KBM-7 (cell line): Measurements from ENCODE around the gene TMPRSS7.

Experiments used
- DNase-seq: peaks from one replicate; pipeline ENCODE4 v3.0.0-alpha.2; 2015
- in situ Hi-C: fragments of 300-500 bp; cut with MboI; formaldehyde crosslinking; loops from 2 replicates; pipeline ENCODE4 v1.14.3; 2020; ENCODE audit warnings: low sequenced_read_pairs, low pct_unique_long_range_greater_than_20kb, mixed read lengths

The TMPRSS7 gene

DNA sequence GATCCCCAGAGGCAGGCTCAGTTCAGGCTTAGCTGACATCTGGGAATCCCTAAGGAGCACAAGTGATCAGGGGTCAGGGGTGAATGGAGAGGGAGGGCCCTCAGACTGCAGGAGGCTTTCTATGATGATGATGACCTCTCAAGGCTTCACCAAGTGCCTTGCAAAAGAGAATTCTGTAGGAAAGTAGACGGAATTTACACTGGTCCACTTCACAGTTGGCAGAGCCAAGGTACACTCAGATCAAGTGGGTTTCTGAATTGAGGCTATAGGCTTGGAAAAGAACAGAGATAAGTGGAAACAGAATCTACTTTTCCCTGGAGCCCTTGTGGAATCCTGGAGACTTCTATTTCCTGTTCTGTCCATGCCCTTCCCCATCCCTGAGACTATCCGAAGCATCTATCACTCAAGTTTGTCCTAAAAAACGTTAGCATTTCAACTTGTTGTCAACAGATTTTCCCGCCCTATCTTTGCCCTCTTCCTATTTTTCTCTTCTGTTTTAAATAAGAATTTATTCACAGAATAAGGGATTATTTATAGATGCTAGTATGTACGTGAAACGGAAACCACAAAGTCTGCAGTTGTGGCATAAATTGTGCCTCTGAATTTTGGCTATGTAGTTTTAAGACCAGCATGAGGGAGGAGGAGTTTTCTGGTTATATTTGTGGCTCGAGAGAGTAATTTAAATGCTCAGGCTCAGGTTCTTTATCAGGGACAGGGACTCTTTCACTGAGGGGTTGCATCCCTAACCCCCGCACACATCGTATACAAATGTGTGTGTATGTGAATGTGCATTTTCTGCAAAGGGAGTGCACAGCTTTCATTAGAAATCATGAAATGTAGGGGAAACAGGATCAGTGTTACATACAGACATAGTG lies 85.7 kb downstream of the TMPRSS7 start:
- in situ Hi-C loops: no loop called here
- peak; percentile 41 for DNase-seq

DNA sequence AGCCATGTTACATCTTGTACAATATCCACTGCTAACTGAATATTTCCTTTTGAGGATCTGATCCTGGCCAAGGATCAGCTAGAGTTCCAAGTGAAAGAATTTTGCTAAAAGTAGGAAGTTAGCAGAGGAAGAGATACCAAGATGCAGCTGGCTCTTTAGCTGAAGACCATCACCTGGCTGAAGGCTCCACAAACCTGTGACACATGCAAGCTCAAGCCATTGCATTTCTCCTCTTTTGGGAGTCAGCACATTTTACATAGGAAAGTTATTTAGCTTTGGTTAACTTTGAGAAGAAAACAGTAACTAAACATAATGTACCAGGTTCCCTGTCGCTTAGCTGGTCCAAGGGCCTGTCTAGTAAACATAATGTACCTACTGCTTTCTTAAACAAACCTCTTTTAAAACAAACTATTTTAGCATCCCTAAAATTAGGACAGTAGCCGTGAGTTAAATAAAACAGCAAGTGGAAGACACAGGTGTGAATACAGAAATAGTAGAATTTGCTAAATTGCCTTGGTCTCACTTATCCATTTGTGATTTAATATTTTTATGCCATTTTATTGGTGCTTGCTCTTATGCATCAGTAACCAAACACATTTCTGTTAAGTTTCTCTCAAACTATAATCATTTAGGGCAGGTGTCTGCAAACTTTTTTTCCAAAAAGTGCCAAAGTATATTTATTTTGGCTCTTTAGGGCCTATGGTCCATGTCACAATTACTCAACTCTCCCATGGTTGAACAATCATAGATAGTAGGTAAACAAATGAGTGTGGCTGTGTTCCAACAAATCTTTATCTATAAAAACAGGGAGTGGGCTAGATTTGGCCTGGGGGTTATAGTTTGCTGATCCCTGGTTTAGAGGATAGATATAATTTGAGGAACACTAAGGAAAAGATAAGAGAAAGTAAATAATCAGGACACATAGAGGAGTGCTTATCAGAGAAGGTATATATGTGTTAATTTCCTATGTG lies 87.3 kb downstream of the TMPRSS7 start:
- in situ Hi-C loops: no loop called here
- DNase-seq: no peak

GRCh38 chr3:112122870-112123269 lies 88.3 kb downstream of the TMPRSS7 start:
- in situ Hi-C loops: no loop called here

GRCh38 chr3:112123548-112123947 lies 89.0 kb downstream of the TMPRSS7 start:
- no peak for DNase-seq
- in situ Hi-C loops: no loop called here

More at GRCh38 chr3:112122870-112123269, 88.3 kb downstream of the TMPRSS7 start:
- DNase-seq: no peak

DNA sequence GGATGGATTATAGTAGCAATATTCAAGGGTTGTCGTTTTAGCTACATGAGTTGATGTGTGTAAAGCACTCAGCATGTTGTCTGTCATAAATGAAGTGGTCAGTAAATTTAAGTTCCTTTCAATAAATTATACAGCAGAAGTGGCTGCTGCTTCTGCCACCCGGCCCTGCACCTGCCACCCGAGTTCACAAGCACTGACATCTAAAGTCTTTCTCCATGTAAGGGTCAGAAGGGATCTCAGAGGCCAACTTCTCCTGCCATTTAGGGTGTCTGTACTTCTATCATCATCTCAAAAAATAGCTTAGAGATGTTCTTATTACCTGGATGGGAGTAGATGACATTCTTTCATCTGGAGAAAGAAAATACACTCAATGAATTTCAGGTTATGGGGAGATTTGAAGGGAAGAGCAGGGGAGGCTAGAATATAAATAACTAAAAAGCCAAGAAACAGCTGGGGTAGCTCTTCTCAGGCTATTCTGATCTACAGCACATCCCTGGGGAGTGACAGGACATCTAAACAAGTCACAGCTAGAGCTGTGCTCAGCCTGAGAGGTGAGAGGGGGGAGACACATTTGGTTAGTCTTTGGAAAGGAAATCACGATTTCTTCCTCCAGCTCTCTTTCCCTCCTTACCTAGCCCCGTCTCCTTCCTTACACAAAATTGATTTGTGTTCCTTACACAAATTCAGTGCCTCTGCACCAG lies 90.5 kb downstream of the TMPRSS7 start:
- no peak for DNase-seq
- in situ Hi-C loops: loop anchor here (25.0 kb wide), 1 partner anchor 387 kb away; no protein-coding TSS in a partner anchor

DNA sequence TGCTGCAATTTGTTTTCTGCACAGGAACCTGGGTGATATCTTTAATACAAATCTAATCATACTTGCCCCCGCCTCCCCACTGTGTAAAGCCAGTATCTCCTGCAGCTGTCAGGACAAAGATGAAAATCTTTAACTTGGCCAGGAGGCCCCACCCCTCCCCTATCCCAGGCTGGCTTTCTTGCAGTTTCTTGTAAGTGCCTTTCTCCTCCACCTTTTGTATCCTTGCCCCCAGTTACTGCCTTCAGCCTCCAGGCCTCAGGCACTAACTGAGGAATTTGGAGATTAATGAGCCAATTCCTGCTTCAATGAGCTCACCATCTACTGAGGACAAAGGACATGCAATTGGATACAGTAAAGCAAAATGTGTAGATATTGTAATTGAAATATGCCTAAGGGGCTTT lies 92.0 kb downstream of the TMPRSS7 start:
- no peak for DNase-seq
- in situ Hi-C loops: loop anchor here (25.0 kb wide), 1 partner anchor 386 kb away; no protein-coding TSS in a partner anchor

DNA sequence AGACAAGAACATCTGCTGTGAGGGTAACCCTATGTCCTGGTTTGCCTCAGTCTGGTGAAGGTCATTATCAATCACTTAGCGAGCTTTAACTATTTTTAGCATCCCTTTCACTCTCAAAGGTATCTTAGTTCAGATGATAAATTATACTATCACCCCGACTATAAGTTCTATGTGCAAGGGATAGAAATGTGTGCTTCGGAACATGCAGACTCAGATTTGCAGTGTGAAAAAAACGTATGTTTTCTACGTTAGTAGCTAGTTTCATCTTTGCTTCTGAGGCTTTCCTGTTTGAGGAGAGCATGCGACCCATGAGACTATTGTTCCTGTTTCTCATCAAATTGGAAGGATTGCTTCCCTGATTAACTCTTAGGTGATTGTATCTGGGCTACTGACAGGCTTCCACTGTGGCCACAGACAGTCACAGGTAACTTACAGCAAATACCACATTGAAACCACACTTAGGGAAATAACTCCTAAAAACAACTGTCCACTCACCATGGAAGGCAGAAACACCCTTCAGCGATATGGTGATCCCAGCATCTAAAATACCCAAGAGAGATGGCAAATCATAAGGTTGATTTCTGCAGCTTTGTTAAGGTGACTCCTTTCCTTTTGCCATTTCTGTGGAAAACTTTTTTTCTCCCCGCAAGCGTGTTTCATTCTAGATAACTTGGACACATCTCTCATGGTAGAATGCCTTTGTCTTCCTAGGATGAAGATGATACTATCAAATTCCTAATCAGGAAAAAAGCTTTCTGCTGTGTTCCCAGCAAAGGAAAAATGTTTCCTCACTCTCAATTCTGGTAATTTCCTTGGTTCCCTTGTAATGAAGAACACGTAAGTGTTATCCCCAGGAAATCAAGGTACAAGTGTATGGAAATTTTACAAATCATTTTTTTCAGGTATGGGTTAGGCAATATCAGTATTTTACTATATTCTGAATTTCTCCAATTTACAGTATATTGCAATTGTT lies 93.3 kb downstream of the TMPRSS7 start:
- in situ Hi-C loops: loop anchor here (25.0 kb wide), 1 partner anchor 384 kb away; no protein-coding TSS in a partner anchor
- no peak for DNase-seq

- peak; percentile 20 for DNase-seq
- in situ Hi-C loops: loop anchor here (25.0 kb wide), 1 partner anchor 383 kb away; no protein-coding TSS in a partner anchor
These were observed 94.5 kb downstream of the TMPRSS7 start for GRCh38 chr3:112128843-112129727.

- DNase-seq: no peak
- in situ Hi-C loops: loop anchor here (25.0 kb wide), 1 partner anchor 382 kb away; no protein-coding TSS in a partner anchor
These were observed 95.5 kb downstream of the TMPRSS7 start for GRCh38 chr3:112129925-112130637.

GRCh38 chr3:112130638-112130993 lies 96.1 kb downstream of the TMPRSS7 start:
- in situ Hi-C loops: loop anchor here (25.0 kb wide), 1 partner anchor 382 kb away; no protein-coding TSS in a partner anchor

More at GRCh38 chr3:112130638-112130993, 96.1 kb downstream of the TMPRSS7 start:
- DNase-seq: no peak
